NCI-H526 treated with DMSO at 0.1 percent for 48 hours (cell line): ENCODE measurements around the gene SIN3A.
A peak's percentile ranks its signal among the peaks of the same experiment; 100 is the strongest.
"Not testable (repeated sequence)": the region's sequence is repeated elsewhere in the genome, so short reads cannot be mapped to it uniquely, and the experiment has no call there.

Source experiments
- DNase-seq: peaks from one replicate; lab custom pipeline; 2025; lab: John Stamatoyannopoulos, UW

SIN3A gene

GRCh38 chr15:75451674-75452363 lies at the start of gene SIN3A:
SIN3A (minus strand) TSS chr15:75451690; CDS start chr15:75430375, 21,315 bp downstream.
- peak; percentile 99 for DNase-seq

- DNase-seq = no peak
Observed at GRCh38 chr15:75493732-75494131, 42.2 kb upstream of the SIN3A start.

GRCh38 chr15:75483961-75484360 lies 32.5 kb upstream of the SIN3A start:
- no peak for DNase-seq

- not testable (repeated sequence) for DNase-seq
Observed at GRCh38 chr15:75483556-75483955, 32.1 kb upstream of the SIN3A start.

- DNase-seq = no peak
Observed at GRCh38 chr15:75483106-75483505, 31.6 kb upstream of the SIN3A start.

GRCh38 chr15:75480463-75480862 lies 29.0 kb upstream of the SIN3A start:
- not testable (repeated sequence) for DNase-seq

GRCh38 chr15:75479670-75480069 lies 28.2 kb upstream of the SIN3A start:
- no peak for DNase-seq

GRCh38 chr15:75477094-75477493 lies 25.6 kb upstream of the SIN3A start:
- DNase-seq = not testable (repeated sequence)

- DNase-seq = no peak
Observed at GRCh38 chr15:75468913-75469598, 17.6 kb upstream of the SIN3A start.

GRCh38 chr15:75460646-75461045 lies 9.2 kb upstream of the SIN3A start:
- no peak for DNase-seq

- no peak for DNase-seq
Observed at GRCh38 chr15:75459581-75459980, 8.1 kb upstream of the SIN3A start.

- DNase-seq = no peak
Observed at GRCh38 chr15:75456710-75457109, 5.2 kb upstream of the SIN3A start.

- DNase-seq = peak; percentile 60
Observed at GRCh38 chr15:75455982-75456531, 4.6 kb upstream of the SIN3A start.

GRCh38 chr15:75455424-75455981 lies 4.0 kb upstream of the SIN3A start:
- peak; percentile 60 for DNase-seq

GRCh38 chr15:75454471-75455378 lies 3.2 kb upstream of the SIN3A start:
- DNase-seq = peak; percentile 44

GRCh38 chr15:75453703-75454470 lies 2.4 kb upstream of the SIN3A start:
- DNase-seq = peak; percentile 99

- peak; percentile 42 for DNase-seq
Observed at GRCh38 chr15:75452865-75453702, 1.6 kb upstream of the SIN3A start.

- peak; percentile 60 for DNase-seq
Observed at GRCh38 chr15:75452364-75452864, 924 bp upstream of the SIN3A start.

GRCh38 chr15:75451202-75451673 lies 252 bp downstream of the SIN3A start:
- DNase-seq = no peak
